GM21526 (cell line): ENCODE data around the gene APAF1.
"Not testable (repeated sequence)": the region's sequence is repeated elsewhere in the genome, so short reads cannot be mapped to it uniquely, and the experiment has no call there.

Experiments
- ATAC-seq: cut with Tn5 transposase; IDR thresholded peaks from one replicate; pipeline ENCODE4 v1.9.1; 2021; ENCODE audit warnings: moderate library complexity; ENCODE audit not compliant: unreplicated experiment, low FRiP score

Gene APAF1

DNA sequence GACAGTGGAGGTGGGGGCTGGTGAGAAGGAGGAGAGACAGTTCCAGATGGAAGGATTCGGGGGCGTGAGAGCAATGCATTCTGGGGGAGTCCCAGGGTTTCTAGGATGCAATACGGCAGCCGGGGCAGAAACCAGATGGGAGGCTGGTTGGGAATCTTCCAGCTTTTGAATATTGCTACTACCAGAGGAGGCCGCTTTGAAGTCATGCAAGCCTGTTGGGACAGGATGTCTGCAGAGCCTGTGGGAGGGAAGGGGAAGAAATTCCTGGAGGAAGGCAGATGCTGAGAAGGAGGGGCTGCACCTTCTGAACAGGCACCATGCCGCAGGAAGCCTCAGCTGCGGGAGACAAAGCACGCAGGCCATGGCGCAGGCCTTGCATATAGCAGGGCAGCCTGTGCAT is 105.4 kb downstream of the APAF1 start:
- ATAC-seq, result no peak

DNA sequence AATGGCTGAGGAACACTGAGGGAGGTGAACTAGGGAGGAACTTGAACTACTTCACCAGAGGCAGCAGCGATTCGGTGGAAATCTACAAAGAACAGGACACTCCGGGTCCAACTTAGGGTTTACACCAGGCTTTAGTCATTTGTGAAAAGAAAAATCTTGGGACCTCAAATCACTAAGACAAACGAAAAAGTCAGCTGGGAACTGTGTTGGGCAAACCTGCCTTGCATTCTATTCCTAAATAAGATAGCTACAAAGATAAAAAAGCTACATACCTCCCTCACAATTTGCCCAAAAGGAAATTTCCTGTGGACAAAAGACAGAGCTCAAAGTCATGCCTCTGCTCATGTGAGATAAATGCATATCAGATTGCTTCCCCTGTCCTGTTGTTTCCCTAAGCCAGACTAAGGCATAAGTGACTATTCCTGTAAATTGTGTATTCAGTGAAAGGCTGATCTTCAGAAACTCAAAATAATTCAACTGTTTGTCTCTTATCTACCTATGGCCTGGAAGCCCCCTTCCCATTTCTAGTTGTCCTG is 106.6 kb downstream of the APAF1 start:
- ATAC-seq, result no peak

DNA sequence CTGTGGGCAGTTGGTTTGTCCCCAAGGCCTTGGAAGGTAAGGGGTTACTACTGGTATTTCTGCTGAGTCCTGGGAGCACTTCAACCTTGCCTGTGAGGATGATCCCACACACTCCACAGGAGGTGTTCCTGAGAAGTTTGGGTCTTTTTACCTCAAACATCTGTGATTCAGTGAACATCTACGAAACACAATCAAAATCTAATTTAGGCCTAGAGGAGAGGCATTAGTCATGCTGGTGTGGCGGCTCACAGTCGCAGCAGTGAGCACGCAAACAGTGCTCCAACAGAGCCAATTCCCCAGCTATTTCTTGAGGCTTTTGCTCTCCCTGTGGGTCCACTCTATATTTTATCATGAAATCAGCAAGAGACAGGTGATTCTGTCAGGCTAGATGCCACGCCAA is 107.6 kb downstream of the APAF1 start:
- ATAC-seq, result no peak

DNA sequence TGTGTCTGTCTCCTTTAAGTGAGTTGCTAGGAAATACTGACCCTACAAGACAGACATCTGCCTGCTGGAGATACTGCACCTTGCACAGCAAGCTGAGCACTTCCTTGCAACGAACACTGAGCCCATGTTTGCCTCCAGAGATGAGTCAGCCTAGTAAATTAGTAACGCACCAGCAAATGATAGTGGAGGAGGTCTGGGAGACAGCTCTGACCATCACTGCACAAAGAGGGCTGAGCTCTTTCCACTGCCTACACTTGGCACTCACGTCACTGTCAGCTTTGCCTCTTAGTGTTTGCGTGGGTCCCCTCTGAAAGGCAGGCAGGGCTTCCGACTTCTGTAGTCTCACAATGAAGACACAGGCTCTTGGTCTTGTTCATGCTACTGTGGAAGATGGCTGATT is 109.0 kb downstream of the APAF1 start:
- peak; percentile 99 for ATAC-seq

DNA sequence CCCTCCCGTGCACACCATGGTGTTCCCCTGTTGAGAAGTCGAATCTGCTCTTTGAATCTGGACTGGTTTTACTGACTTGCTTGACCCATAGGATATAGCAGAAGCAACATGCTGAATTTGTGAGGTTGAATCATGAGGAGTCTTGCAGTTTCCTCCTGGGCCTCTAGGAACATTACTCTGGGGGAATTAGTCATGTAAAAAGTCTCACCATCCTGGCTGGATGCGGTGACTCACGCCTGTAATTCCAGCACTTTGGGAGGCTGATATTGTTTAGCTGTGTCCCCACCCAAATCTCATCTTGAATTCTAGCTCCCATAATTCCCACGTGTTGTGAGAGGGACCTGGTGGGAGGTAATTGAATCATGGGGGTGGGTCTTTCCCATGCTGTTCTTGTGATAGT is 110.8 kb downstream of the APAF1 start:
- not testable (repeated sequence) for ATAC-seq

DNA sequence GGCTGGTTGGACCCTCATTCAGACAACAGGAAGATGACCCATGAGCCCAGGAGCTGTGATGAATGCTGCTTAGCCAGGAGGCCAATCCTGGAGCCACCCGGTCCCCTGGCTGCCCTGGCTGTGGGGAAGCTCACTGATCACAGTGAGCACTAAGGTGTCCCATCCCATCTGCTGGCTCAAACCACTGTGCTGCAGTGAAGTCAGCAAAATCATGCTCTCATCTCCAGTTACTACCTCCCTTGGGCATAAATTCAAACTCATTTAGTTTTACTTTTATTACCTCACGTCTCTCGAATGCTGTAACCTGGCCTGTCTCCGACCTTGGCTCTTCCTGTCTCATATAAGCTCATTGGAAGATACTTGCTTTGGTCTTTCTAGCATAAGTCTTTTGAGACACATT is 112.4 kb downstream of the APAF1 start:
- ATAC-seq, result no peak

DNA sequence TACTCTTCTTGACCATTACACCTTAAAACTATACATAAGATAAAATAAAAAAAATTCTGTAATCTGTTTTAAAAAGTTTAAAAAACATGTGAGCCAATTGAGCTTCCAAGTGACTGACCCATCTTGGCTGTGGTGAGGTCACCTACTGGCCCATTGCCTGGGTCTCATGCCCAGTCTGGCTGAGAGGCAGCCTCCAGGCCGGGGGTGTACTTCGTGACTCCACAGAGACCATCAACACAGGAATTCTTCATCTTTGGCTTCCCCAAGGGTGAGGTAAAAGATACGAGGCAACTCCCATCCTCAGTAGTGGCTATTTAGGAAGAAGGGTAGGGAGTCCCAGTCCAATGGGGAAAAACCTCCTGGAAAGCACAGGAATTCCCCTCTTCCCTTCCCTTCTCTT is 113.2 kb downstream of the APAF1 start:
- ATAC-seq, result no peak

DNA sequence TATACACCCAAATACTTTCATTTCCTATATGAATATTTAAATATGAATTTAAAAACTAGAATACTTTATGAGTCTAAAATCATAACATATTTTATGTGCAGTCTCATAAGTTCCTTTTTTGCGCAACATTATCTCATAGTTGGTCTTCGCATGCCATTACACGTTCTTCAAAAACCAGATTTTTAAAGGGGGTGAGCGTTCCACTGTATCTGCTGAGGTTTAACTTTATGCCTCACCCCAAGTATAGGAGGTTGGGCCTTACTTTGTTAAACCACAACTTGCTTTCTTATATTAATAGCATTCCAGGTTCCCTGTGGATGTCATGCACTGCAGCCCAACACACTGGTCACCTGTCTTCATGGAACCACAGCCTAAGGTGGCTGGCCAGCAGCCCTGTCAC is 118.6 kb downstream of the APAF1 start:
- no peak for ATAC-seq

DNA sequence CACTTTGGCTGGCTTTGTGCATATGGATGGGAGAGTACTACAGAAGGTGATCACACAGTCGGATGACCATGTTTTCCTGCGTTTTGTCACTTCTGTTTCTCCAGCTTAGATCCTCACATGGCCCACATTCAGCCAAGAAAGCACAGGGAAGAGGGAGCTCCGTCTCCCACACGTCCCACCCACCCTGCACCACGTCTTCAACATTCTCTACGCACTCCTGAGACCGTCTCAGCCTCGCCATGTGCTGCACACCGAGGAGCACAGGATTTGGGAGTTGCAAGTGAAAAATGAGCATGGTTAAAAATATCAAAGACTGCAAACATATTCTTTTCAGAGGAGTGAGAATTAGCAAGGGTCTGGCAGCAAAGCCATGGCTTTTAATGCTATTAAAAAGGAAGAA is 122.2 kb downstream of the APAF1 start:
- no peak for ATAC-seq

DNA sequence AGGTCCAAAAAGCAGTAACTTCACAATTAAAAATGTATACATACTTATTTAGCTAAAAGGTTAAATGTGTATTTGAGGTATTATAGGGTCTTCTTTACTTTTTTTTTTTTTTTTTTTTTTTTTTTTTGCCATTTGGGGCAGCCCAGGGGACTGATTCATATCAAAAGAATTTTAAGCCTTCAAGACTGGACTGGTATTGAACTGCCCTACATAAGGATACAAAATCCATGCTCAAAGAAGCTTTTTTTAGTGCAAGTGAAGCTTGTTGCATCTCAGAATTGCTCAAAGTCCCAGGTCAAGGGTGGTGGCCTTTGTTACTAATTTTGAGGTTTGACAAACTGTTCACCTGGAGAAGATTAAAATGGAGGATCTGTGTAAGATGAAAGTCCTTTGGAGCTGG is 124.0 kb downstream of the APAF1 start:
- no peak for ATAC-seq

DNA sequence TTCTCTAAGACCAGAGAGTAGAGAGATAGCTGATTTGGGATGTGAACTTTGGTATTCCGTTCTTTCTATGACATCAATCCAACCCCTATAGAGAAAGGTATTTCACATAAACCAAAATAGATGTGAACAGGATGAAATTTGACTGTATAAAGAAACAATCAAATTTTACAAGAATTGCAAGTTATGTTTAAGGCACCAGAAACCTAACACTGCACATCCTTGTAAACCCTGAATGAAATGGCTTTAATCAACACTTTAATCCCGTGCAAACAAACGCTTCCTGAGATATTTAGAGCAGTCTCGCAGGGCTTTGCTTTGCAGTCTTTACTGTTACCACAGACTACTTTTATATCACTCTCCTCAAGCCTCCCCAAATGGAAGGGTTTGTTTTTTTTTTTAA is 125.1 kb downstream of the APAF1 start:
- no peak for ATAC-seq

DNA sequence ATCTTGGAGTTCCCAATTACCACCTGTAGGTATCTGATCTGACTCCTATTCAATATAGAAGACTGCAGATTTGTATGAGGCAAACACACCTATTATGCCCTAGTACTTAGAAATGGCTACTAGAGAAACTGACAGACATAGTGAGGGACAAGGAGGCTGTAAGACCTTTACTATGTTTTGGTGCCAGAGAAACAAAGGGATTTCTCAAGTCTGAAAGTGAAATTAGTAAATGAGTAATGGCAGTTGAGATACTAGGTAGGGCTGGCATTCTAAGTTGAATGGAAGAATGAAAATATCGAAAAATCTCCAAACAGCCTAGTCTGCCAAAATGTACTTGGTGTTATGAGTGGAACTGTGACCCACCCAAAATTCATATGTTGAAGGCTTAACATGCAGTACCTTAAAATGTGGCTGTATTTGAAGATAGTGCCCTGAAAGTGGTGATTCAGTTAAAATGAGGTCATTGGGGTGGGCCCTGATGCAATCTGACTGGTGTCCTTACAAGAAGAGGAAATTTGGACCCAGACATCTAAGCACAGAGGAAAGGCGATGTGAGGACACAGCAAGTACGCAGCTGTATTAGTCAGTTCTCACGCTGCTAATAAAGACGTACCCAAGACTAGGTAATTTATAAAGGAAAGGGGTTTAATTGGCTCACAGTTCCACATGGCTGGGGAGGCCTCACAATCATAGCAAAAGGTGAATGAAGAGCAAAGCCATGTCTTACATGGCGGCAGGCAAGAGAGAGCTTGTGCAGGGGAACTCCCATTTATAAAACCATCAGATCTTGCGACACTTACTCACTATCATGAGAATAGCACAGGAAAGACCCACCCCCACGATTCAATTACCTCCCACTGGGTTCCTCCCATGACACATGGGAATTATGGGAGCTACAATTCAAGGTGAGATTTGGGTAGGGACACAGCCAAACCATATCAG is 127.0 kb downstream of the APAF1 start:
- no peak for ATAC-seq

DNA sequence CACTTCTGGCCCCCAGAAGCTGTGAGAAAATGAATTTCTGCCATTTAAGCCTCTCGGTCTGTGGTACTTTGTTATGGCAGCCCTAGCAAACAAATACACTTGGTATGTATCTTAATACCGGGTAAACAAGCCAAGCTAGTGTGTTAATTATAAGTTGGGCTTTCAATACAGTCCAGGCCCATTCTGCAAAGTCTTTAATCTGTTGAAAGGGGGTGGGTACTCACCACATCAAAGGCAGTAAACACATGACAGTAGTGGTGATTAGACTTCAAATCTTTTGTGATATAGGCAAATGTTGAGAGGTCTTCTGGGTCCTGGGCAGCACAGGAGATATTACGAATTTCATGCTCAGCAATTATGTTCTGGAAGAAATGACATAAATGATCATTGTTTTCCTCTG is 127.7 kb downstream of the APAF1 start:
- no peak for ATAC-seq

DNA sequence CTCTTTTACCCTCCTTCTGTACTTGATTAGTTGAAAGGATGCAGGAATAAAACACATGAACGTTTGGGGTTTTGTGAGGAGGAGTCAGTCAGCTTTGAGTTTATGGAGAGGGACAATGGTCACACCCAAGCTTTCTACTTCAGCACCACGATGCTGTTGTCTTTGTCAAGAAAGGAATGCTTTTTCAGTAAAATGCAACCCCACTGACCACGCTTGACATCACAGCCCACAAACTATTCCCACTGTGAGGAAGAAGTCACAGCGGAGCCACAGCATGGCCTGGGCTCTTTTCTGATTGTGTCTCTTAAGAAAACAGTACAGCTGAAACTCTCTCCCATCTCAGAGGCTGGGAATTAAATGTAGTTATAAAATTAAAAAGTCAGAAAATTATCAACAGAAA is 135.2 kb downstream of the APAF1 start:
- ATAC-seq, result no peak

DNA sequence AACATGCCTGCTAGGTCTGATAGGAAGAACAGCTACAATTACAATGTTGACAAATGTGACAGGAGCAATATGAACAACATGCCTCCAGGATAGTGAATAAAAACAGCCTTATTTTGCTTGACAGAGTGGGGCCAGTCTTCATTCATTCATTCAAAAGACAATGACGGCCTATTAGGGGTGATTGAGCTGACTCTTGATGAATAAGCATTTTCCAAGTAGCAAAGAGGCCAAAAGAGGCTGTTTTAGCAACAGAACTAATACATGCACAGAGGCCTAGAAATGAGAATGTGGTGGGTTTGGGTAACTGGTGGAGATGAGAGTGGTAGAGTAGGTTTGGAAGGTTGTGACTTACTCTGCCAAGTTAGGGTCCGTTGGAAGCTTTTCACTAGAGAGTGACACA is 138.3 kb downstream of the APAF1 start:
- ATAC-seq, result no peak
